Esophagus squamous epithelium (tissue), 4 donors: Measurements from ENCODE around the gene OR4F6.

Experiments
- CTCF ChIP-seq, 6 experiments: fragments of 450-650 bp in 4 of 6; fragments of 200-600 bp in 2 of 6; sonication (generic) in 2 of 6; IDR thresholded peaks; one replicate each; pipeline ENCODE4 v1.5.1; 2016 to 2019; ENCODE audit warnings: antibody characterized with exemption in 6 of 6, mild to moderate bottlenecking in 4 of 6, moderate library complexity in 4 of 6
- POLR2A ChIP-seq, 4 donors: fragments of 450-650 bp; IDR thresholded peaks; one replicate each; pipeline ENCODE4 v1.6.1; 2017; ENCODE audit warnings: antibody characterized with exemption in 4 of 4, mild to moderate bottlenecking in 4 of 4, moderate library complexity in 3 of 4

- no peak for TF ChIP-seq CTCF (IDR thresholded peaks at IDR 0.05)
- TF ChIP-seq POLR2A (IDR thresholded peaks at IDR 0.05) = no peak
Observed at GRCh38 chr15:101820781-101821180, 17.5 kb downstream of the OR4F6 start.
